NCI-H187 (cell line): ENCODE results near the gene TMEM178B.

Experiments
- DNase-seq, 2 experiments: peaks; one replicate each; lab custom pipeline; 2025; lab: John Stamatoyannopoulos, UW

TMEM178B gene

GRCh38 chr7:141468341-141468740, 394.5 kb downstream of the TMEM178B start:
- no peak for DNase-seq

- no peak for DNase-seq
These were observed 401.8 kb downstream of the TMEM178B start for GRCh38 chr7:141475679-141476078.

- DNase-seq: no peak
These were observed 404.0 kb downstream of the TMEM178B start for GRCh38 chr7:141477865-141478264.

- DNase-seq: no peak
These were observed 405.0 kb downstream of the TMEM178B start for GRCh38 chr7:141478845-141479244.

GRCh38 chr7:141480953-141481352, 407.1 kb downstream of the TMEM178B start:
- no peak for DNase-seq

- no peak for DNase-seq
These were observed 408.1 kb downstream of the TMEM178B start for GRCh38 chr7:141481971-141482370.

- no peak for DNase-seq
These were observed 409.2 kb downstream of the TMEM178B start for GRCh38 chr7:141483044-141483443.

- peak in 1 of 2 experiments; percentile 14 for DNase-seq
These were observed 411.0 kb downstream of the TMEM178B start for GRCh38 chr7:141484907-141485306.

GRCh38 chr7:141486959-141487358, 413.1 kb downstream of the TMEM178B start:
- DNase-seq: no peak

GRCh38 chr7:141490474-141490873, 416.6 kb downstream of the TMEM178B start:
- DNase-seq: no peak

GRCh38 chr7:141495057-141495456, 421.2 kb downstream of the TMEM178B start:
- no peak for DNase-seq

- no peak for DNase-seq
These were observed 423.5 kb downstream of the TMEM178B start for GRCh38 chr7:141497391-141497790.

GRCh38 chr7:141500608-141501007, 426.7 kb downstream of the TMEM178B start:
- no peak for DNase-seq

GRCh38 chr7:141501451-141501850, 427.6 kb downstream of the TMEM178B start:
- no peak for DNase-seq

GRCh38 chr7:141511316-141511675, 437.4 kb downstream of the TMEM178B start:
- DNase-seq: no peak

- DNase-seq: peak in 1 of 2 experiments; percentile 9
These were observed 438.0 kb downstream of the TMEM178B start for GRCh38 chr7:141511676-141512396.

- no peak for DNase-seq
These were observed 438.7 kb downstream of the TMEM178B start for GRCh38 chr7:141512597-141512996.

- DNase-seq: no peak
These were observed 439.9 kb downstream of the TMEM178B start for GRCh38 chr7:141513720-141514119.

GRCh38 chr7:141515941-141516340, 442.1 kb downstream of the TMEM178B start:
- no peak for DNase-seq

GRCh38 chr7:141519623-141520022, 445.8 kb downstream of the TMEM178B start:
- DNase-seq: no peak

- DNase-seq: no peak
These were observed 448.9 kb downstream of the TMEM178B start for GRCh38 chr7:141522657-141523342.

- no peak for DNase-seq
These were observed 452.2 kb downstream of the TMEM178B start for GRCh38 chr7:141525973-141526514.

GRCh38 chr7:141527076-141527475, 453.2 kb downstream of the TMEM178B start:
- DNase-seq: no peak
